ENCODE measurements around the gene GGTA1. TPM values are rescaled to one million over a fixed set of nuclear protein-coding genes. Genes with fewer than 3 reads are reported as not detected.
"Not testable (repeated sequence)": the region's sequence is repeated elsewhere in the genome, so short reads cannot be mapped to it uniquely, and the experiment has no call there.

GGTA1 gene
- total and polyA plus RNA-seq, 4 donors, result 17.6 to 239 (median 70.4) TPM

- no peak overlapping the region for H3K27ac ChIP-seq (ENCODE audit: low read depth in 1 of 2, low read length in 2 of 2)
- H3K4me3 ChIP-seq (ENCODE audit: low read length in 2 of 2), result no peak overlapping the region
- H3K4me1 ChIP-seq (ENCODE audit: control insufficient read depth in 1 of 2, insufficient read depth in 2 of 2, low read length in 2 of 2), result no peaks in the 10 kb centered on the region
- DNase-seq, result no peak
- no peaks in the 10 kb centered on the region for H3K36me3 ChIP-seq (ENCODE audit: control insufficient read depth in 1 of 2, insufficient read depth in 2 of 2, low read length in 1 of 2)
- 95% methylated on average over 5 of the region's 5 CpGs for WGBS, 2 donors
- ATAC-seq (ENCODE audit: low FRiP score), result no peak
- intact Hi-C loops (cut with DNase I), result no loop called here
- no peaks in the 10 kb centered on the region for H3K27me3 ChIP-seq (ENCODE audit: control insufficient read depth in 1 of 2, insufficient read depth in 2 of 2, low read length in 1 of 2)
- H3K9me3 ChIP-seq (ENCODE audit: control insufficient read depth, low read length), result no peaks in the 10 kb centered on the region
These were observed 33.2 kb upstream of the GGTA1 start for GRCh38 chr9:121532881-121533280.

GRCh38 chr9:121529237-121529987 is 29.8 kb upstream of the GGTA1 start:
- intact Hi-C loops (cut with DNase I), result no loop called here
- no peaks in the 10 kb centered on the region for H3K9me3 ChIP-seq (ENCODE audit: control insufficient read depth, low read length)
- DNase-seq, result peak; percentile 98
- no peak overlapping the region for H3K4me3 ChIP-seq (ENCODE audit: low read length in 2 of 2)
- peak; percentile 92 for ATAC-seq (ENCODE audit: low FRiP score)
- 12 to 13% methylated on average over 11 of the region's 11 CpGs for WGBS, 2 donors
- H3K27me3 ChIP-seq (ENCODE audit: control insufficient read depth in 1 of 2, insufficient read depth in 2 of 2, low read length in 1 of 2), result no peaks in the 10 kb centered on the region
- no peaks in the 10 kb centered on the region for H3K4me1 ChIP-seq (ENCODE audit: control insufficient read depth in 1 of 2, insufficient read depth in 2 of 2, low read length in 2 of 2)
- peak overlapping the region in 1 of 2 donors; percentile 9 for H3K27ac ChIP-seq (ENCODE audit: low read depth in 1 of 2, low read length in 2 of 2)
- H3K36me3 ChIP-seq (ENCODE audit: control insufficient read depth in 1 of 2, insufficient read depth in 2 of 2, low read length in 1 of 2), result no peaks in the 10 kb centered on the region

- no peak for DNase-seq
- intact Hi-C loops (cut with DNase I), result no loop called here
- ATAC-seq (ENCODE audit: low FRiP score), result no peak
- no peaks in the 10 kb centered on the region for H3K4me1 ChIP-seq (ENCODE audit: control insufficient read depth in 1 of 2, insufficient read depth in 2 of 2, low read length in 2 of 2)
- no peaks in the 10 kb centered on the region for H3K9me3 ChIP-seq (ENCODE audit: control insufficient read depth, low read length)
- H3K27ac ChIP-seq (ENCODE audit: low read depth in 1 of 2, low read length in 2 of 2), result no peak overlapping the region
- no peak overlapping the region for H3K4me3 ChIP-seq (ENCODE audit: low read length in 2 of 2)
- H3K27me3 ChIP-seq (ENCODE audit: control insufficient read depth in 1 of 2, insufficient read depth in 2 of 2, low read length in 1 of 2), result no peaks in the 10 kb centered on the region
- H3K36me3 ChIP-seq (ENCODE audit: control insufficient read depth in 1 of 2, insufficient read depth in 2 of 2, low read length in 1 of 2), result no peaks in the 10 kb centered on the region
These were observed 29.0 kb upstream of the GGTA1 start for GRCh38 chr9:121528642-121529041.

GRCh38 chr9:121527371-121527770 is 27.7 kb upstream of the GGTA1 start:
- no peaks in the 10 kb centered on the region for H3K36me3 ChIP-seq (ENCODE audit: control insufficient read depth in 1 of 2, insufficient read depth in 2 of 2, low read length in 1 of 2)
- ATAC-seq (ENCODE audit: low FRiP score) (peak; percentile 12), DNase-seq (no peak)
- no peaks in the 10 kb centered on the region for H3K27me3 ChIP-seq (ENCODE audit: control insufficient read depth in 1 of 2, insufficient read depth in 2 of 2, low read length in 1 of 2)
- WGBS, 2 donors, result 45 to 61% methylated on average over 14 to 16 of the region's 16 CpGs
- H3K4me3 ChIP-seq (ENCODE audit: low read length in 2 of 2), result no peak overlapping the region
- H3K27ac ChIP-seq (ENCODE audit: low read depth in 1 of 2, low read length in 2 of 2), result no peak overlapping the region
- H3K9me3 ChIP-seq (ENCODE audit: control insufficient read depth, low read length), result no peaks in the 10 kb centered on the region
- intact Hi-C loops (cut with DNase I), result no loop called here
- H3K4me1 ChIP-seq (ENCODE audit: control insufficient read depth in 1 of 2, insufficient read depth in 2 of 2, low read length in 2 of 2), result no peaks in the 10 kb centered on the region

- H3K27me3 ChIP-seq (ENCODE audit: control insufficient read depth in 1 of 2, insufficient read depth in 2 of 2, low read length in 1 of 2); intact Hi-C loops (cut with DNase I); ATAC-seq (ENCODE audit: low FRiP score); H3K9me3 ChIP-seq (ENCODE audit: control insufficient read depth, low read length); H3K4me1 ChIP-seq (ENCODE audit: control insufficient read depth in 1 of 2, insufficient read depth in 2 of 2, low read length in 2 of 2); H3K4me3 ChIP-seq (ENCODE audit: low read length in 2 of 2); H3K27ac ChIP-seq (ENCODE audit: low read depth in 1 of 2, low read length in 2 of 2); DNase-seq; H3K36me3 ChIP-seq (ENCODE audit: control insufficient read depth in 1 of 2, insufficient read depth in 2 of 2, low read length in 1 of 2): not testable (repeated sequence)
- WGBS, 2 donors, result 81 to 91% methylated on average over 2 of the region's 2 CpGs
These were observed 20.0 kb upstream of the GGTA1 start for GRCh38 chr9:121519688-121520087.

- Histone ChIP-seq H3K4me3 (ENCODE audit: low read length in 2 of 2) (no peak overlapping the region), H3K27me3 (ENCODE audit: control insufficient read depth in 1 of 2, insufficient read depth in 2 of 2, low read length in 1 of 2) (no peaks in the 10 kb centered on the region), H3K4me1 (ENCODE audit: control insufficient read depth in 1 of 2, insufficient read depth in 2 of 2, low read length in 2 of 2) (no peaks in the 10 kb centered on the region), H3K36me3 (ENCODE audit: control insufficient read depth in 1 of 2, insufficient read depth in 2 of 2, low read length in 1 of 2) (no peaks in the 10 kb centered on the region), H3K9me3 (ENCODE audit: control insufficient read depth, low read length) (no peaks in the 10 kb centered on the region), H3K27ac (ENCODE audit: low read depth in 1 of 2, low read length in 2 of 2) (no peak overlapping the region)
- intact Hi-C loops (cut with DNase I), result no loop called here
- 97 to 98% methylated on average over 2 of the region's 2 CpGs for WGBS, 2 donors
- DNase-seq, result no peak
- no peak for ATAC-seq (ENCODE audit: low FRiP score)
These were observed 19.0 kb upstream of the GGTA1 start for GRCh38 chr9:121518634-121519033.

GRCh38 chr9:121513166-121513565 is 13.5 kb upstream of the GGTA1 start:
- DNase-seq; ATAC-seq (ENCODE audit: low FRiP score); H3K4me3 ChIP-seq (ENCODE audit: low read length in 2 of 2); H3K9me3 ChIP-seq (ENCODE audit: control insufficient read depth, low read length); H3K27ac ChIP-seq (ENCODE audit: low read depth in 1 of 2, low read length in 2 of 2); H3K36me3 ChIP-seq (ENCODE audit: control insufficient read depth in 1 of 2, insufficient read depth in 2 of 2, low read length in 1 of 2); intact Hi-C loops (cut with DNase I); H3K4me1 ChIP-seq (ENCODE audit: control insufficient read depth in 1 of 2, insufficient read depth in 2 of 2, low read length in 2 of 2); H3K27me3 ChIP-seq (ENCODE audit: control insufficient read depth in 1 of 2, insufficient read depth in 2 of 2, low read length in 1 of 2): not testable (repeated sequence)
- 73 to 79% methylated on average over 4 of the region's 4 CpGs for WGBS, 2 donors

GRCh38 chr9:121510766-121511550 is 11.3 kb upstream of the GGTA1 start:
- Histone ChIP-seq H3K36me3 (ENCODE audit: control insufficient read depth in 1 of 2, insufficient read depth in 2 of 2, low read length in 1 of 2) (no peaks in the 10 kb centered on the region), H3K27me3 (ENCODE audit: control insufficient read depth in 1 of 2, insufficient read depth in 2 of 2, low read length in 1 of 2) (no peaks in the 10 kb centered on the region), H3K27ac (ENCODE audit: low read depth in 1 of 2, low read length in 2 of 2) (peak overlapping the region; percentile 70 to 81), H3K4me1 (ENCODE audit: control insufficient read depth in 1 of 2, insufficient read depth in 2 of 2, low read length in 2 of 2) (peaks cover 0 to 2% of the 10 kb centered on the region in 2 donors), H3K4me3 (ENCODE audit: low read length in 2 of 2) (no peak overlapping the region), H3K9me3 (ENCODE audit: control insufficient read depth, low read length) (no peaks in the 10 kb centered on the region)
- DNase-seq (peak in 1 of 2 donors; percentile 68), ATAC-seq (ENCODE audit: low FRiP score) (peak; percentile 81)
- whole genome bisulfite sequencing, 2 donors, result 26% methylated on average over 15 of the region's 15 CpGs
- intact Hi-C loops (cut with DNase I), result no loop called here

- Histone ChIP-seq H3K4me1 (ENCODE audit: control insufficient read depth in 1 of 2, insufficient read depth in 2 of 2, low read length in 2 of 2) (peaks cover 0 to 2% of the 10 kb centered on the region in 2 donors), H3K27ac (ENCODE audit: low read depth in 1 of 2, low read length in 2 of 2) (no peak overlapping the region), H3K4me3 (ENCODE audit: low read length in 2 of 2) (no peak overlapping the region), H3K36me3 (ENCODE audit: control insufficient read depth in 1 of 2, insufficient read depth in 2 of 2, low read length in 1 of 2) (no peaks in the 10 kb centered on the region), H3K9me3 (ENCODE audit: control insufficient read depth, low read length) (no peaks in the 10 kb centered on the region), H3K27me3 (ENCODE audit: control insufficient read depth in 1 of 2, insufficient read depth in 2 of 2, low read length in 1 of 2) (no peaks in the 10 kb centered on the region)
- DNase-seq, result no peak
- WGBS, 2 donors, result 84 to 89% methylated on average over 5 of the region's 5 CpGs
- no peak for ATAC-seq (ENCODE audit: low FRiP score)
- intact Hi-C loops (cut with DNase I), result no loop called here
These were observed 9.5 kb upstream of the GGTA1 start for GRCh38 chr9:121509180-121509579.

Data from aorta (tissue), 5 donors.